GM19035 (cell line): ENCODE results near the gene UQCC3.
"Not testable (repeated sequence)": the region's sequence is repeated elsewhere in the genome, so short reads cannot be mapped to it uniquely, and the experiment has no call there.

ENCODE experiments used
- ATAC-seq: cut with Tn5 transposase; IDR thresholded peaks from one replicate; pipeline ENCODE4 v1.9.1; 2021; ENCODE audit not compliant: unreplicated experiment

Gene UQCC3, protein sequence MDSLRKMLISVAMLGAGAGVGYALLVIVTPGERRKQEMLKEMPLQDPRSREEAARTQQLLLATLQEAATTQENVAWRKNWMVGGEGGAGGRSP

DNA sequence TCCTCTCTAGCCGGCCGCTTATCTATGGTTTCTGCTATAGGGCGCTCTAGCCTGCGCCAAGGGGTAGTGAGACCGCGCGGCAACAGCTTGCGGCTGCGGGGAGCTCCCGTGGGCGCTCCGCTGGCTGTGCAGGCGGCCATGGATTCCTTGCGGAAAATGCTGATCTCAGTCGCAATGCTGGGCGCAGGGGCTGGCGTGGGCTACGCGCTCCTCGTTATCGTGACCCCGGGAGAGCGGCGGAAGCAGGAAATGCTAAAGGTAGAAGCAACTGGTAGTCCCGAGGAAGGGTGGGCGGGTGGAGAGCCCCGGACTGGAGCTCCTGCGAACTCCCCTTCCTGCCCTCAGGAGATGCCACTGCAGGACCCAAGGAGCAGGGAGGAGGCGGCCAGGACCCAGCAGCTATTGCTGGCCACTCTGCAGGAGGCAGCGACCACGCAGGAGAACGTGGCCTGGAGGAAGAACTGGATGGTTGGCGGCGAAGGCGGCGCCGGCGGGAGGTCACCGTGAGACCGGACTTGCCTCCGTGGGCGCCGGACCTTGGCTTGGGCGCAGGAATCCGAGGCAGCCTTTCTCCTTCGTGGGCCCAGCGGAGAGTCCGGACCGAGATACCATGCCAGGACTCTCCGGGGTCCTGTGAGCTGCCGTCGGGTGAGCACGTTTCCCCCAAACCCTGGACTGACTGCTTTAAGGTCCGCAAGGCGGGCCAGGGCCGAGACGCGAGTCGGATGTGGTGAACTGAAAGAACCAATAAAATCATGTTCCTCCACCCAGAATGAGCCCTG is at the start of gene UQCC3, which contains the start of gene LBHD1:
Gene UQCC3, plus strand, starts transcription at position 66 of the 782 bp plus-strand sequence. Its CDS starts 73 bp downstream, at position 139.
Gene LBHD1, minus strand, starts transcription at position 660 of the 782 bp plus-strand sequence. CDS start 2,236 bp downstream, outside the sequence.
- ATAC-seq, result peak; percentile 57

DNA sequence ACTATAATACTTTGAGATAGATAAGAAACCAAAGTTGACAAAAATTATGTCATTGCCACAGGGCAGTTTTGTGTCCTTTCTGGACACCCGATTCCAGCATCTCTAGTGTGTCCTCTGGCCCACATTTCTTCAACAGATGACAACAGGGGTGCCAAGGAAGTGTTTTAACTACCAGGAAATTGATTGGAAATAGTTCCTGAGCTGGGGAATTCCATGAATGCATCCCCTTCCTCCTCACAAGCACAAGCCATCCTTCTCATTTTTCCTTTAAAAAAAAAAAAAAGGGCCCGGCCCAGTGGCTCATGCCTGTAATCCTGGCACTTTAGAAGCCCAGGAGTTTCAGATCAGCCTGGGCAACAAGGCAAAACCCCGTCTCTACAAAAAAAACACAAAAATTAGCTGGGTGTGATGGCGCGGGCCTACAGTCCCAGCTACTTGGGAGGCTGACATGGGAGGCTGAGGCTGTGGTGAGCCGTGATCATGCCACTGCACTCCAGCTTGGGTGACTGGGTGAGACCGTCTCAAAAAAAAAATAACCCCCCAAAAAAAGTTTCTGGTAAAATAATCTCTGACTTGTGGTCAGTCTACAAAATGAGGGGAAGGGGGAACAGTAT is 48.9 kb upstream of the UQCC3 start:
- ATAC-seq, result no peak

DNA sequence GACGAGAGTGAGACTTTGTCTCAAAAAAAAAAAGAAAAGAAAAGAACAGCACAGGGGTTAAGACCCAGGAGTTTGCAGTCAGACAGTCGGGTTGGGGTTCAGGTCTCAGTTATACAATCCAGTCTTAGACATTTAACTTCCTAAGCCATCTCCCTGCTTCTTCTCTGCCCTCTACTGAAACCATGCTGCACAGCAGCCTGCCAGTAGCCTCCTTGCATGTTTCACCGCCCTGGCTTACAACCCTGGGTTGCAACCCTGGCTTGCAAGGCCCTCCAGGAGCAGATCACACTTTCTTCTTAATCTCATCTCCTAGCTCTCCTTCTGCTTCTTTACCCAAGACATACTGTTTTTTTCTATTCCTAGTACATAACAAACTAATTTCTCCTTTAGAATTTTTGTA is 43.8 kb upstream of the UQCC3 start:
- ATAC-seq, result no peak

DNA sequence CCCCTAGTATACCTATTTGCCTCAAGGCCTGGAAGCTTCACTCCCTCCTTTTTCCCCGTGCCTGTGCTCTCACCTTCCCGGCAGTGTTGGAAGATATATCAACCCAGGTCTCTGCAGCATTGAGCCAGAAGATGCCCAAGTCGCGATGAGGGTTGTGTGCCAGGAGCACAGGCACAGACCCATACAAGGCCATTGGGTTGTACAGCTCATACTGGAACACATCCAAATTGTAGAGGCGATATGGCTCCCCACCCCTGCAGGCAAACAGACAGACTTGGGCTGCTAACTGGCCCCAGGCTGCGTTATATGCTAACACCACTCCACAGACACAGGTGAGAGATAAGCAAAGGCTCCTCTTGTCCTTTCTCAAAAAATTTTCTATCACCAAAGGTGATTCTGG is 39.0 kb upstream of the UQCC3 start:
- no peak for ATAC-seq

DNA sequence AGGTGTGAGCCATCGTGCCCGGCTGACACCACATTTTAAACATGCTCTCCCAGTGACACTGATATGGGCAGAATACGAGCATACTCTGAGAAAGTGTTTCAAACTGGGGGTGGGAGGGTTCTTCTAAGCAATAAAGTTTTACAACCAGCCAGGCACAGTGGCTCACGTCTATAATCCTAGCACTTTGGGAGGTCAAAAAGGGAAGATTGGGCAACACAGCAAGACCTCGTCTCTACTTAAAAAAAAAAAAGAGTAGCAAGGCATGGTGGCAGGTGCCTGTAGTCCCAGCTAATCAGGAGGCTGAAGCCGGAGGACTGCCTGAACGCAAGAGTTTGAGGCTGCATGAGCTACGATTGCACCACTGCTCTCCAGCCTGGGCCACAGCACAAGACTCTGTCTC is 27.3 kb upstream of the UQCC3 start:
- no peak for ATAC-seq

DNA sequence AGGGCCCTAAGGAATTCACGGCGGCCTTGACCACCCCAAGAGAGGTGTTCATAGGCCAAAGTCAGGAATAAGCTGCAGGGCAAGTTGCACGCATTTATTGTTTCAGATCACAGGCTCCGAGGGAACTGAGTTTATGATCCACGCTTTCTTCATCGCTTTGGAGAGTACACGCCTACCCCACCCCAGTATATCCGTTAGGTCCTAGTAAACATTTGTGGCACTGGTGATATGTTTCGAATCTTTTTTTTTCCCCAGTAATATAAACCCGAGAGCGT is 25.9 kb upstream of the UQCC3 start:
- ATAC-seq, result no peak

DNA sequence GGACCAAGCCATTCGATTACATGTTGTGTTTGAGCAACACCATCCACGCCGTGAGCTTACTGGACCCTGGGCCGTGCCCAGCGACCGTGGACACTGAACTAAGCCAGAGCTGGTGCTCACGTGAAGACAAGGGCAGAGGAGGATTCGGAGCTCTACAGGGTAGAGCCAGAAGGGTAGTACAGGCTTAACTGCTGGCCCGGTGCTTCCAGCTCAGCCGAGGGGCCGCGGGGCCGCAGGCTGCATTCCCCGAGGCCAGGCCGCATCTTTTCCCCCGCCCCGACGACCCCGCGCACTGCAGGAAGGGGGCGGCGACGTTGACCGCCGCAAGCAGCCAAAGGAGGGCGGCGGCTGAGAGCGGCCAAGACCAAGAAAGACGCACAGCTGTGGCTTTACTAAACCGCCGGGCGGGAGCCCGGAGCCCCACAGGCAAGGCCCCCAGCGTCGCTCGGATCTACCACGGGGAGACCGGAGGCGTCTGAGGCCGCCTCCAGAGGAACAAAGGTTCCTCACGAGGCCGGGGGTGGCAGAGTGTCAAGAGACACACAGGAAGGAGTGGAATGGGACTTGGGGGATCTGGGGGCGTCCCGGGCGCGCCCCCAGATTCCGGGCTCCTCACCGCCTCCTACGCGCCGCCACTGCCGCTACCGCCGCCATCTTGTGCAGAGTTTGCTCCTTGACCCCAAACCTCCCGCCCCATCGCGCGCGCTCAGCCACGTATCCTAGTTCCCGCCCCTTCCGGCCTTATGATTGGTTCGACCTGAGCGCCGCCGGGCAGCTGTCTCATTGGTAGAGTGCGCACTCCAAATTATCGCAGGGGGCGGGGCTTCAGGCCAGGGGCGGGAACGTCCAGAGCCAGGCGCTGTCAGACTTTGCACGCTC is 25.3 kb upstream of the UQCC3 start, which contains the start of gene GANAB:
Gene GANAB, minus strand, starts transcription at position 668 of the 879 bp plus-strand sequence. Its CDS starts 14 bp downstream, at position 654.
- ATAC-seq, result peak; percentile 97

DNA sequence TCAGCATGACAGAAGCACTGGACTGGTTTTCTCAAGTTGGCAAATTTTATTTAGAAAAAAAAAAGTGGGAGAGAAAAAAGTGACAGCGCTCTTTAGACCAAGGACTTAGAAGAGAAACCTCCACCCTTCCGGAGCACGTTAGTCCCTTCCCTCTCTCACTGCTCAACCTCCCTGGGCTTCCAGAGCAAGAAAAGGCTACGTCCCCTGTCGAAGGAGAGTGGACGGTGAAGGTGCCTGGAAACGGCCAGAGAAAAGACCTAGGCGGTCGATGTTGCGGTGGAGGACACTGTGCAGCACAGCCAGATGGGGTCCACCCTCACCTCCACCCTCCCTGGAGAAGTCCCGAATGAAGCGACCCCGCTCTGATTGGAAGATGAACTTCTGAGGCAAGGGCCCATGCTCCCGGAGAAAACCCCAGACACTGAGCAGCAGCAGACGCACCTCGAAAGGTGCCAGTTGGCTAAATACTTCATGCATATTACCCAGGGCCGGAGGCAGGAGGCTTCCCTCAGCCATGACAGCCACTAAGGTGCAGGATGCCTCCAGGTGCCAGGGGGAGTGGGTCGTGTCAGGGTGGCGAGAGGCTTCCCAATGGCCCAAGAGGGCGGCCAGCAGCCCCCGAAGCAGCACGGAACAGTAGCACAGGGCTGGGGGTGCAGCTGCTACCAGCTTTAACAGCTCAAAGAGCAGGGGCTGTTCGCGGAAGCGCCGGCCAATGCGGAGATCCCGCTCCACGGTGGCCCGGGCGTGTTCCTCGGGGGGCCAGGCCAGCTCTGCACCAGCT is 24.5 kb upstream of the UQCC3 start:
- no peak for ATAC-seq

DNA sequence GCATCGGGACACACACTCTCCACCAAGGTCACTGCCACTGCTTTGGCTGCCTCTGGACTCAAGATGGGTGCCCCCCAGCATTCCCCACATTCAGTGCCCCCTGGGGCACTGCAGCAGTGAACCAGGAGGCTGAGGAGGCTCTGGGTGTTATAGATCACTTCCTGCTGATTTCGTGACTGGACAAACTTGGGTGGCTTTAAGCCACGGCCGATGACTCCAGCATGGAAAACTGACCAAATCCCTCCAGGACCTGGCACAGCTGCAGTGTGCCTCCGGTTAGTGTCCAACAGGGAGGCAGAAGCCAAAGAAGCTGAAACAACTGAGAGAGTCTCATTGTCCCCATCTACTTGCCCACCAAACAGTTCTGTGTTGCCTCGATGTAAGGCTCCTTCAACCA is 23.9 kb upstream of the UQCC3 start:
- ATAC-seq, result no peak

DNA sequence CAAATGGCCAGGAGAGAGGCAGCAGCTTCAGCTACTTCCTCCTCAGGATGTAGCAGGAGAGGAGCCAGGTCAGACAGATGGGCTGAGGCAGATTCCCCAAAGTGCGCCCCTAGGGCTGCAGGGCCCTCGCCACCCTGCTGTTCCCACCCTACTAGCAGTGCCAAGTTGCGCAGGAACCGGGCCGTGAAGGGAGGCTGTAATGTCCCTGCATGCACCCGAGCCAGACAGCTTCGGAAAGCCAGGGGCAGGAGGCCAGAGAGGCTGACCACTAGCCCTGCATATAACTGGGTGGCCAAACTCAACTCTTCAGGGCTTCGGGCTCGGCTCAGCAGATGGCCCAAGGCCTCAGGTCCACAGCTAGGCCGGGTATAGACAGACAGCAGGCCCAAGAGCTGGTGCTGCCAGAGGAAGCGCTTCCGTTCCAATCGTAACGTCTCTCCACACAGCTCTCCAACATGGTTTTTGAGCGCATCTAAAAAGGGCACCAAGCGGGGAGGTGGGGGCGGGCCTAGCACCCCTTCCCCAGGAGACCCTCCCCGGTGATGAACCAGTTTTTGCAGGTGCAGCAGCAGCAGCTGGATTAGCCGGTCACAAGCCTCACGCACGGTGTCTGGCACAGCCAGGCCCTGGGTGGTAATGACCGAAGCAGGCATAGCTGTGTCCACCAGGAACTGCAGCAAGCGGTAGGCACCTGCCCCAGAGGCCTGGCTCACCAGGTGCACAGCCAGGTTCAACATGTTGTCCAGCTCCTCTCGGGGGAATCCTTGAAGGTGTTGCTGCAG is 23.1 kb upstream of the UQCC3 start:
- ATAC-seq, result no peak

DNA sequence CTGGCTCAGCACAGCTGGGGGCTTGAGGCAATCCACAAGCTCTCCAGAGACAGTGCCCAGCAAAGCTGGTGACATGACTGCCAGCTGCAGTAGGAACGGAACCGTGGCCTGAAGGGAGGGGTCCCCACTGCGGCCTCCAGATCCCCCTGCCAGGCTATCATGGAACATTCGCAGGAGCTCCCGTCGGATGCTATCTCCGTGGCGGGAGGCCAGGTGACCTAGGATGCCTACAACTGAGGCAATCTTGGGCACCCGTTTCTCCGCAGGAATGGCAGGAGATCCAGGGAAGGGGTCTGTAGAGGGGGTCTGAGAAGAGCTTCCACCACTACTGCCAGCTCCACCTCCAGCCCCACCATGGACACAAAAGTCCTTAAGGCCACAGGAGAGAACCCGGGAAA is 22.5 kb upstream of the UQCC3 start:
- ATAC-seq, result no peak

DNA sequence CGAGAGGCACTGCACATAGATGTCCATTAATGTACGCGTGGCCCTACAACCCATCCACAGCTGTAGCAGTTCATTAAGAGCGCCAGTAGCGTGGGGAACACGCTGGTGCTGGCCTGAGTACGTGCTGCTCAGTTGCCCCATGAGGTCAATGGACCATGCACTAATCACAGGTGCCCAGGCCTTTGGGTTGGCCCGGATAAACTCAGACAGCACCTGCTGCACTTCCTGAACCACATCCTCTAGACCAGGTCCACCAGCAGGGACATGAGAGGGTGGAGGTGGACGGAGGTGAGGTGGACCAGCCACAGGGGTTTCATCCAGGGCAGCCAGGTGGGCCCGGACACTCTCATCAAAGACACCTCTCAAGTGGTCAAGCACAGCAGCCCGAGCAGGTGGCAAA is 22.0 kb upstream of the UQCC3 start:
- ATAC-seq, result no peak

DNA sequence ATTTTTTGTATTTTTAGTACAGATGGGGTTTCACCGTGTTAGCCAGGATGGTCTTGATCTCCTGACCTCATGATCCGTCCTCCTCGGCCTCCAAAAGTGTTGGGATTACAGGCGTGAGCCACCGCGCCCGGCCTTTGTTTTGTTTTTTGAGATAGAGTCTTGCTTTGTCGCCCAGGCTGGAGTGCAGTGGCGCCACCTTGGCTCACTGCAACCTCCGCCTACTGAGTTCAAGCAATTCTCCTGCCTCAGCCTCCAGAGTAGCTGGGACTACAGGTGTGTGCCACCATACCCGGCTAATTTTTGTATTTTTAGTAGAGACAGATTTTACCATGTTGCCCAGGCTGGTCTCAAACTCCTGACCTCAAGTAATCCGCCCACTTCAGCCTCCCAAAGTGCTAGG is 21.2 kb upstream of the UQCC3 start:
- not testable (repeated sequence) for ATAC-seq

DNA sequence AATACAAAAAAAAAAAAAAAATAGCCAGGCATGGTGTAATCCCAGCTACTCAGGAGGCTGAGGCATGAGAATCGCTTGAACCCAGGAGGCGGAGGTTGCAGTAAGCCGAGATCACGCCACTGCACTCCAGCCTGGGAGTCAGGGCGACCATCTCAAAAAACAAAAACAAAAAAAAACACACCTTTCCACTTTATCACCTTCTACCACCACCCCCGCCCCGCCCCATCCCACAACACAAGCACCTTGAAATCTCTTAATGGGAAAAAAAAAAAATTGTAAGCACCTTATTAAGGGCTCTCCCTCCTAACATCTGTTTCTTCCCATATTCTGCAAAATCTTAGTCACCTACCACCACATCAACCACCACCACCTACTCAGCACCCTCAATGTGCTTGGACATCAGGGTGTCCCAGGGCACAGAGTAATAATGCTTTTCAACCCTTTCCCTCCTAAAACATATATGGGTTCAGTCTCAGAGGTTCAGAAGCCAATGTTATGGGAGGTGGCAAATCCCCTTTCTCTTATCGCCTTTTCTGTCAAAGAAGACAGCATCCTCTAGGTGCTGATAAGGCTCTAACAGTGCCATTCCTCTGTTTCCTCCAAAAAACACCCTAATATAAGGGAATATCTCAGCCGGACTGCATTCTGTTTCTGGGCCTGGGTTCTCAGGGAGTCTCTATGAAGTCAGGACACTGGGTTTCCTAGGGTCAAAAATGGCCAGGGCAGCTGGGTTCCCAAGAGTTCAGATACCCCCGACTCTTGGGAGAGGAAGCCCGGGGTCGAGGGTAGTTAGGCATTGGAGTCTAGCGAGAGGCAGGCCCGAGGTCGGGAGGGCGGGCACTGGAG is 19.1 kb upstream of the UQCC3 start:
- ATAC-seq, result peak; percentile 35

DNA sequence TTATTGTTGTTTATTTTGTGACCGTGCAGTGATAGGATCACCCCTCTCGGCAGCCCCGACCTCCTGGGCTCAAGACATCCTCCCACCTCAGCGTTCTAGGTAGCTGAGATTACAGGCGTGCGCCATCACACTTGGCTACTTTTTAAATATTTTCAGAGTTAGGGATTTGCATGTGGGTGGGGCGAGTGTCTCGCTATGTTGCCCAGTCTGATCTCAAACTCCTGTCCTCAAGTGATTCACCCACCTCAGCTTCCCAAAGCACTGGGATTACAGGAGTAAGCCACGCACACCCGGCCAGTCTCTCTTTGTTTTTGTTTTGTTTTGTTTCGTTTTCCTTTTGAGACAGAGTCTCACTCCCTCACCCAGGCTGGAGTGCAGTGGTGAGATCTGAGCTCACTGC is 17.2 kb upstream of the UQCC3 start:
- no peak for ATAC-seq

DNA sequence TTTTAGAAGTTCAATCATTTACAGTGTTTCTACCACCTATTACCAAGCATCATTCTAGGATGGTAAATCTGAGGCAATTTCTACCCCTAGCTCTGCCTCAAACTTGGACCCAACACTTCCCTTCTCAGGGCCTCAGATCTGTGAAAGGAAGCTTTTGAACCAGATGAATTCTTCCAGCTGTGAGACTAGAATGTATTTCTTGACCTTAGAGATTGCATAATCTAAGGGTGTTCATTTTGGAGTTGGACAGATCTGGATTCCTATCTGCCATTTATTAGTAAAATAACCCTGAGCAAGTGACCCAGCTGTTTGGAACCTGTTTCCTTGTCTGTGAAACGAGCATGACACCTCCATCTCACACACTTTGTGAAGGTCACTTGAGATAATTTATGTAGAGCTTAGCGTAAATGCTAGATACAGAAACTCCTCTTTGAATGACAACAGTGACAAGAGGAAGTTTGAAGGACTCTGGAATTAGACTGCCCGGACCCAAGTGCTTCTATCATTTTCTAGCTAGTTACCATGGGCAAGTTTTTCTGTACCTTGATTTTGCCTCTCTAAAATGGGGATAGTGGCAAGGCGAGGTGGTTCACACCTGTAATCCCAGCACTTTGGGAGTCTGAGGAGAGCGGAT is 14.6 kb upstream of the UQCC3 start:
- no peak for ATAC-seq

DNA sequence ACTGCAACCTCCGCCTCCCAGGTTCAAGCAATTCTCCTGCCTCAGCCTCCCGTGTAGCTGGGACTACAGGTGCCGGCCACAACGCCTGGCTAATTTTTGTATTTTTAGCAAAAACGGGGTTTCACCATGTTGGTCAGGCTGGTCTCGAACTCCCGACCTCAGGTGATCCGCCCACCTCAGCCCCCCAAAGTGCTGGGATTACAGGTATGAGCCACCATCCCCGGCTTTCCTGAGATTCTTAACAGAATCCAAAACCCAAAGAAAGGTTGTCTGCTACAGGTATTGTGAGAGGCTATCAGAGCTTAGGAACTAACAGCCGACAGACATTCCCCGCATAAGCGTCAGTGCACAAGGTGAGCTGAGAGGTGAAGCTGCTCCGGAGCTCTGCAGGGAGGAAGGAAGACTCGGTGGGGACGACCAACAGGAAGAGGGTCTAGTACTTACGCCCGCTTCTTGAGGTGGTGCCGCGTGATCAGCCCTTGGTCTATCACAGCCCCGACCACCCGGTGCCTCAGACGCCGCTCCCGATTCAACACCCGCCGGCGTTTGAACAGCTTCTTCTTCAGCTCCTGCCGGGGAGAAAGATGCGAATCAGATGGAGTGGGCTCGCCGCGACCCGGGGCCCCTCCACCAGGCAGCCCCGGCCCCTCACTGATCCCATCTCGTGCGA is 6.9 kb upstream of the UQCC3 start:
- ATAC-seq, result peak; percentile 23

DNA sequence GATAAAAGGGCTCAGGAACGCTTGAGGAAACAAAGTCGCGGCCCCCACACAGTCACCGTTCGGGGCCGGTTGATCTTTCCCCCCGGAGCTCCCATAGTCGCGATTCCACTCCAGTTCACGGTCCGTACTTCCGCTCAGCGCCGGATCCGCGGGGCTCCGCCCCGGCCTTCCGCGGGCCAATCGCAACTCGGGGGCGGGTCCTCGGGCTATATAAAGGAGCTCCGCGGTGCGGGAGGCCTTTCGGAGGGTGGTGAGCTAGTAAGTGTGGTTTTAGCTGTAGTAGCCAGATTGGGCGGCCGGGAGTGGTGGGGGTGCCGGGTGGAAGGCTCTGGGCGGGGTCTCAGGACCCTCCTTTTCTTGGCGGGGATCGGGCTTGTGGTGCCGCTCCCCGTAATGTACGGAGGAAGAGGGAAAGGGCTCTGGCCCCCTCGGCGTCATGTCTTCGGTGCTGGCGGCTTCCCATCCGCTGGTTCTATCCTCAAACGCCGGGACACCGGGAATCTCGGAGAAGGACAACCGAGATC is 6.3 kb upstream of the UQCC3 start, which contains the start of the genes C11orf98 and CSKMT:
Gene C11orf98, minus strand, starts transcription at position 136 of the 524 bp plus-strand sequence. Its CDS starts 41 bp downstream, at position 95.
Gene CSKMT, plus strand, starts transcription at position 238 of the 524 bp plus-strand sequence. CDS start 568 bp downstream, outside the sequence.
- peak; percentile 87 for ATAC-seq
